Hematopoietic multipotent progenitor cell treated with erythropoietin and hydrocortisone succinate and interleukin-3 and kit ligand, for 6 days (in vitro differentiated cells): ENCODE data around the gene TMC7.

Experiments used
- DNase-seq: peaks from one replicate; pipeline ENCODE4 v3.0.0-alpha.2; 2015

The TMC7 gene

GRCh38 chr16:19092653-19093410 lies 109.1 kb downstream of the TMC7 start:
- no peak for DNase-seq

DNA sequence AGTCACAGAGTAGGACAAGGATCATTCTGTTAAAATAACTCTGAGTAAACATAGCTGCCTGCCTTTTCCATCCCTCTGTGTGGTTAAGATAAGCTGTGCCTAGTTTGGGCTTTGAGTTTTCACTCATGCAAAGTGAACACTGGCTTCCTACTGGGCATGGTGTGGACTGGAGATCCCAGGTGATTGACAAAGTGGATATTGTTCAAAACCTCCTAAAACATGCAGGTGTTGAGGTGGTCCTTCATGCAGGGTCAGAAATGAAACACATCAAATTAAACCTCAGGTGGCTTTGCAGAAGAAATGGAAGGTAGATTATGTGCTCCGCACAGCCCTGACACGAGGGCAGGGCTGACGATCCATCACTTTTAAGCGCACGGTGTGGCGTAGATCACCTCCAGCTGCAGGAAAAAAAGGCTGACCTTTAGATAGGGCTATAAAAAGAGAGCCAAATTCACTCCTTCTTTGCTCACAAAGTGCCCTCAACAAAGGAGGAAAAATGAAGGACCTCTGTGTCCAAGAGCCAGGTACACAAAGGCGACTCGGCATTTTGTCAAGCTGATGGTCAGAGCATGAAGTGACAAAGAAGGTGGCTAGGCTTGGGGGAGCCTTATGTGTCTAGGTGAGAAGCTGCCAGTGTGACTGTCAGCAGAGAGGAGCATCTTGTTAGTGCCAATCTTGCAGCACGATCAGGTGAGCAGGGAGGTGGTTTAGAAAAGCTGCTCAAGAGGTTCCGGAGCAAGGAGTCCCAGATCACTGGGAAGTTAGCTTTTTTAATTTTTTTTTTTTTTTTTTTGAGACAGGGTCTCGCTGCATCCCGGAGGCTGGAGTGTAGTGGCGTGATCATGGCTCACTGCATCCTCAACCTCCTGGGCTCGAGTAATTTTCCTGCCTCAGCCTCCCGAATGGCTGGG lies 110.2 kb downstream of the TMC7 start:
- no peak for DNase-seq

GRCh38 chr16:19094542-19095365 lies 111.0 kb downstream of the TMC7 start:
- peak; percentile 25 for DNase-seq

- DNase-seq, result no peak
These were observed 111.9 kb downstream of the TMC7 start for GRCh38 chr16:19095654-19096053.

- no peak for DNase-seq
These were observed 114.4 kb downstream of the TMC7 start for GRCh38 chr16:19098173-19098572.

DNA sequence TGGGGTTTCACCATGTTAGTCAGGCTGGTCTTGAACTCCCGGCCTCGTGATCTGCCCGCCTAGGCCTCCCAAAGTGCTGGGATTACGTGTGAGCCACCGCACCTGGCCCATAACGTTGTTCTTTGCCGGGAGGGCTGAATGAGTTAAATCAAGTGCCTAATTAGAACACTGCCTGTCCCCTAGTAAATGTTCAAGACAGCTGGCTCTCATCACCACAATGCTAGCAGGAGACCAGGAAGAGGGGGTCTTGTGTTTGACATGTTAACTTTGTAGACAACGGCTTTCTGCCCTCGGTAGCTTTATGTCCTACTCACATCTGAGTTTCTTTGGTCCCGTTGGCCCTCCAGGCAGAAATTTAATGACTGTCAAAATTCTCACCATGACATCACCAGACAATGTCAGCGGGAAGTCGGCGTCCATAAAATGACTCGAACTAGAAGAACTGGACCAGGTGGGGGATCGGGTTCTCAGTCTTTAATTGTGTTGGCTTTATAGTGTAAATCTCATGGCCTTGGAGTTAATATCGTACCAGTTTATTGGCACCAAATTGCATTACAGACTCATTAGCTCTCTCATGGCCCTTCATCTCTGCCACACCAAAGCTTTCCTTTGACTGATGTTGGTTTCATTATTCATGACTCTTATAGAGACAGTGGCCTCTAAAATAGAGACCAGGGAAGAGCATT lies 118.6 kb downstream of the TMC7 start:
- no peak for DNase-seq

DNA sequence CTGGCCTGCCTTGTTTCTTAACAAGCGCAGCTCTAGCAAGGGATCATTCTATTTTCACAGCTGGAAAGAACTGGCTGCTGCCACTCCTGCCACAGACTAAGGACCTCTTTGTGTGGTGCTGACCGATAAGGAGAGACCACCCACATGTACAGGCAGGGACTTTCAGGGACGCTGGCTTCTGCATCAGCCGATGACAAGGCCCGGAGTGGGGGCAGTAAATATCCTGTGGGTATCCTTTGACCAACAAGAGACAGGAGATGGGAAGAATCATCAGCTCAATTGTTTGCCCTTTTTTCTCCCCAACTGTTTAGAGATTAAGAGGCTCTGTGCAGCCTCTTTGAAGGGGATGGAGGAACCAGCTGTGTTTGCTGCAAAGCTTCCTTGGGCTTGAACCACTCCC lies 120.9 kb downstream of the TMC7 start:
- DNase-seq, result no peak

DNA sequence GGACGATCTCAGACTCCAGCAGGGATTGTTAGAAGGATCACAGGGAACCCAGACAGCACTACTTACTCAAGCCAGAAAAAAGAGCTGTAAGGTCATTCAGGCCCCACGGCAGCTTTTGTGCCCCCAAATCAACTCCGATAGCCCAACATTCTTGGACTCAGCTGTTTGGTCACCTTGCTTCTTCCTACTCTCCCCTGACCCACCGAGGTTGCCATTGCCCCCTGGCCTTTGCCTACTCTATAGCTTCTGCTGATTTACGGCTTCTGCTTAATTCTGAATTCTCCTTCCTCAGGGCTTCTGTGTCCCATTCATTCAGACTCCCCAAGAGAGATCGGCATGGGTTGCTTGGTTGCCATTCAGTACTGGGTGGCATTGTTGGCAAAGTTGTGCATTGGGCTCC lies 121.4 kb downstream of the TMC7 start:
- DNase-seq, result no peak

DNA sequence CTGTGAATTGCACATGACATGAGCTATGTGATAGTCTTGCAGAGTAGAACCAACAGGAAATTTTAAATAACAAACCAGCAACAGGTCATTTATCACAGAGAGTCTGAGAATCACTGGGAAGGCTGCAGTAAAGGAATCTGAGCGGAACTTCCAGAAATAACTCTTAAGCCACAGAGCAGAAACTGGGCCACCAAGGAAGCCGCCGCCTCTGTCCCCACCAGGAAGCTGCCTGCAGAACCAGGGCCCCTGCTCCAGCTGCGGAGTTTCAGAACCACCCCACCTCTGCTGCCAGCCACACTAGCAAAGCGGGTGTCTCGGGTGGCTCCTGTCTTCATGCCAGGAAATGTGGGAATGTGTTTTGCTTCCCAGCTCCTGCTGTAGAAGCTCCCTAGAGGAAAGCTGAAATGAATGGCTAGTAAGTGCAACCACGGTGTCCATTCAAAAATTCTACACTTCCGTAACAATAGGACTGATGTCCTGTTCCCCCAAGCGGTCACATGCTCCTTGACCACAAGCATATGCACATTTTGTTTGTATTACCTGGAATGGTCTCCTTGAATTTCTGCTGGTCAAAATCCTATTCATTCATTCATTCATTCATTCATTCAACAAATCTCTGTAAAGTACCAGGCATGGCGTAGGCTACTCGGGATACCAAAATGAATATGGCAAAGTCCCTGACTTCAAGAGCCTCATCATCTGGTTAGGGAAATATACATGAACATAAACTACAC lies 122.3 kb downstream of the TMC7 start:
- no peak for DNase-seq

DNA sequence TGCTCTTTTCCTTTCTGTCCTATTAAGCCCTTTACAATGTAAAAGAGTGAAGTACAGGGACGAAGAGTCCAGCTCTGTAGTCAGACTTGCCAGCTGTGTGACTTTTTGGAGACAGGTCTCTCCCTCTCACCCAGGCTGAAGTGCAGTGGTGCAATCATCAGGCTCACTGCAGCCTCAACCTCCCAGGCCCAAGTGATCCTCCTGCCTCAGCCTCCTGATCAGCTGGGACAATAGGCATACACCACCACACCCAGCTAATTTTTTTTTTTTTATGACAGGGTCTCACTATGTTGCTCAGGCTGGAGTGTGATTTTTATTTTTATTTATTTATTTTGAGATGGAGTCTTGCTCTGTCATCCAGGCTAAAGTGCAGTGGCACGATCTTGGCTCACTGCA lies 122.9 kb downstream of the TMC7 start:
- no peak for DNase-seq

DNA sequence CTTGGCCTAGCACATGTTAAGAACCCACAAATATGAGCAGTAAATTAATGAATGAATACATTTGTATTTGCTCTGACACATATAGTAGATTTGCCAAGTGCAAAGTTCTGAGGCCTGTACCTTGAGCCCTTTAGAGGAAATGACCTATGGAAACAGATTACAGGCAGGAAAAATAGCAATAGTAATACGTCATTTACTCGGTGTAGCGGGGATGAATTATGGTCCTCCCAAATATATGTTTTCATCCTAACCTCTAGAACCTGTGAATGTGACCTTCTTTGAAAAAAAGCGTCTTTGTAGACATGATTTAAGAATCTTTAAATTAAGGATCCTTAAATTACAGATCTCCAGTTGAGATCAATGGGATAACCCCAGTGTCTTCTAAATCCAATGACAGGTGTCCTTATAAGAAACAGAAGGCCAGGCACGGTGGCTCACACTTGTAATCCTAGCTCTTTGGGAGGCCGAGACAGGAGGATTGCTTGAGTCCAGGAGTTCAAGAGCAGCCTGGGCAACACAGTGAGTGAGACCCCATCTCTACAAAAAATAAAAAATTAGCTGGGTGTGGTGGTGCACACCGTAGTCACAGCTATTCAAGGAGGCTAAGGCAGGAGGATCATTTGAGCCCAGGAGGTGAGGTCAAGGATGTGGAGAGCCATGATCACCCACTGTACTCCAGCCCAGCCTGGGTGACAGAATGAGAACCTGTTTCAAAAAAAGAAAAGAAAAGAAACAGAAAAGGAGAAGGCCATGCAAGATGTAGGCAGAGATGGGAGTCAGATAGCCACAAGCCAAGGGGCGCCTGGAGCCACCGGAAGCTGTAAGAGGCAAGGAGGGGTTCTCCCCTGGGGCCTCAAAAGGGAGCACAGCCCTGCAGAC lies 124.9 kb downstream of the TMC7 start:
- DNase-seq, result no peak

GRCh38 chr16:19109288-19109664 lies 125.5 kb downstream of the TMC7 start:
- no peak for DNase-seq

- no peak for DNase-seq
These were observed 127.0 kb downstream of the TMC7 start for GRCh38 chr16:19110537-19111360.

DNA sequence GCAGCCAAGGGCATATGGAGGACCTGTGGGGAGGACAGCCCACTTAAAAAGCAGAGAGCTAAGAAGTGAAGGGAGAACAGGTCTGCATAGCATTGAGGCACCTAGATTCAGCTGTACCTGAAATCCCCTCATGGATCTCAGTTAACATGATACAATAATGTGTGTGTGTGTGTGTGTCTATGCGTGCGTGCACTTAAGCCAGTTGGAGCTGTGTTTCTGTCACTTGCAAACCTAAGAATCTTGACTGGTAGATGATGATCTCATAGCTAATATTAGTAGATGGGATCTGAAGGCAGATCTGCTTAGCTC lies 128.3 kb downstream of the TMC7 start:
- no peak for DNase-seq
